ENCODE measurements around the gene DNMT3A. TPM values are rescaled to one million over a fixed set of nuclear protein-coding genes. Genes with fewer than 3 reads are reported as not detected.

The DNMT3A gene
- total and polyA plus RNA-seq, 2 donors (not counting 3 experiments of a cell fraction or from before 2014, with no cell fraction given) = 23.3 to 71.7 TPM

- H3K4me3 ChIP-seq (replicated peaks in 1 of 3; ENCODE audit: insufficient read depth in 1 of 3, low read depth in 1 of 3, low read length in 3 of 3) = no peak overlapping the region
- TF ChIP-seq JUN (IDR thresholded peaks at IDR 0.05; ENCODE audit: borderline replicate concordance, insufficient read depth, insufficient read length, low read depth) = no peak
- no peak for TF ChIP-seq MAX (IDR thresholded peaks at IDR 0.05; ENCODE audit: insufficient read depth, insufficient read length)
- no peak for TF ChIP-seq MYC (IDR thresholded peaks at IDR 0.05; ENCODE audit: low read depth, low read length)
- TF ChIP-seq POLR2AphosphoS5 (IDR thresholded peaks at IDR 0.05; ENCODE audit: insufficient read depth, low read depth, low read length) = no peak
- no peaks in the 10 kb centered on the region for H3K9me3 ChIP-seq (replicated peaks; ENCODE audit: control insufficient read depth, insufficient read depth, low read length)
- dilution Hi-C loops (cut with MboI; ENCODE audit: extremely low pct_ligation_motif_present, low sequenced_read_pairs) = no loop called here
- H3K9ac ChIP-seq (replicated peaks; ENCODE audit: extremely low read depth, insufficient read depth, low read length) = no peak overlapping the region
- no TSS peak for BruUV-seq (replicated peaks)
- DNase-seq (ENCODE audit: low read depth, low spot score) (no peak), FAIRE-seq (no peak)
- H3K9me1 ChIP-seq (replicated peaks; ENCODE audit: control insufficient read depth, extremely low read depth, insufficient read depth, low read length) = no peaks in the 10 kb centered on the region
- intact Hi-C loops (cut with micrococcal nuclease) = no loop called here
- H3K27me3 ChIP-seq (ENCODE audit: control insufficient read depth in 2 of 2, insufficient read depth in 2 of 2, low read length in 2 of 2) = no peaks in the 10 kb centered on the region
- H4K20me1 ChIP-seq (replicated peaks; ENCODE audit: control insufficient read depth, extremely low read depth, insufficient read depth, low read length) = no peaks in the 10 kb centered on the region
- H2AFZ ChIP-seq (ENCODE audit: low read depth, low read length) = no peak overlapping the region
- H3K4me1 ChIP-seq (ENCODE audit: control insufficient read depth, extremely low read depth, insufficient read depth, low read length) = peaks cover 9% of the 10 kb centered on the region
- ChIA-PET POLR2A (no interaction called here), CTCF (interaction anchor here (1.2 to 1.3 kb wide), 2 partner anchors 8 to 77 kb away, joined by 3 to 4 read pairs; no protein-coding TSS in a partner anchor)
- H3K4me2 ChIP-seq (ENCODE audit: insufficient read depth, low read length) = no peak overlapping the region
- H3K36me3 ChIP-seq (ENCODE audit: control insufficient read depth in 2 of 2, extremely low read depth in 1 of 2, insufficient read depth in 2 of 2, low read length in 2 of 2) = no peaks in the 10 kb centered on the region
- no peaks in the 10 kb centered on the region for H3K79me2 ChIP-seq (ENCODE audit: control insufficient read depth, insufficient read depth, low read length)
- H3K27ac ChIP-seq (ENCODE audit: insufficient read depth, low read depth, low read length) = no peak overlapping the region
Measured at GRCh38 chr2:25284756-25285155, 57.0 kb downstream of the DNMT3A start.

DNA sequence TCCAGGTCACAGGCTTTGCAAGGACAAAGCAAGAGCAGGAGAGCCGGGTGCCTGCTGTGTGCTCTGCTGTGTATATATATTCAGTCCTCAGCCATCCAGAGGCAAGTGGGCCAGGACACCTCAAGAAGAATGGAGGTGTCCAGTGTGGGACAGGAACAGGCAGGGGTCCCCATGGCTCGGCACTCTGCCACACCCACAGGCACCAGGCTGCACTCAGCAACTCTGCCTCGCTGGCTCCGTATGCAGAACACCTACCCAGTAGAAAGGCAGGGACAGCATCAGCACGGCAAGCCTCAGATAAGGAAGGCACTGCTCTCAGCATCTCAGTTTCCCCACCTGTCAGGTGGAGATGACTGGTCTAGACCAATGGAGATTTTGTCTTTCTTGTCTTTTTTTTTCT is 57.8 kb downstream of the DNMT3A start:
- ChIA-PET POLR2A (no interaction called here), CTCF (interaction anchor here (1.2 to 1.3 kb wide), 2 partner anchors 7 to 78 kb away, joined by 3 to 4 read pairs; no protein-coding TSS in a partner anchor)
- TF ChIP-seq EZH2 (IDR thresholded peaks at IDR 0.05; ENCODE audit: borderline replicate concordance, low read depth, low read length, severe bottlenecking) = no peak
- no peak for TF ChIP-seq CTCF (IDR thresholded peaks at IDR 0.05; ENCODE audit: extremely low read depth in 1 of 2, insufficient read depth in 1 of 2, low read depth in 1 of 2, low read length in 2 of 2)
- TF ChIP-seq JUN (IDR thresholded peaks at IDR 0.05; ENCODE audit: borderline replicate concordance, insufficient read depth, insufficient read length, low read depth) = no peak
- TF ChIP-seq MYC (IDR thresholded peaks at IDR 0.05; ENCODE audit: low read depth, low read length) = no peak
- no peak for TF ChIP-seq GATA2 (IDR thresholded peaks at IDR 0.05; ENCODE audit: insufficient read depth, insufficient read length, low read depth, low read length)
- no peak for TF ChIP-seq POLR2A (IDR thresholded peaks at IDR 0.05; ENCODE audit: low read depth, low read length)
- no peak for TF ChIP-seq MAX (IDR thresholded peaks at IDR 0.05; ENCODE audit: insufficient read depth, insufficient read length)
- TF ChIP-seq POLR2AphosphoS5 (IDR thresholded peaks at IDR 0.05; ENCODE audit: insufficient read depth, low read depth, low read length) = no peak
- TF ChIP-seq FOS (IDR thresholded peaks at IDR 0.05; ENCODE audit: borderline replicate concordance, insufficient read depth, low read length) = no peak
- H3K4me1 ChIP-seq (ENCODE audit: control insufficient read depth, extremely low read depth, insufficient read depth, low read length) = peaks cover 14% of the 10 kb centered on the region
- H3K9me1 ChIP-seq (replicated peaks; ENCODE audit: control insufficient read depth, extremely low read depth, insufficient read depth, low read length) = no peaks in the 10 kb centered on the region
- no peak for FAIRE-seq
- no peaks in the 10 kb centered on the region for H4K20me1 ChIP-seq (replicated peaks; ENCODE audit: control insufficient read depth, extremely low read depth, insufficient read depth, low read length)
- no peaks in the 10 kb centered on the region for H3K79me2 ChIP-seq (ENCODE audit: control insufficient read depth, insufficient read depth, low read length)
- H3K9ac ChIP-seq (replicated peaks; ENCODE audit: extremely low read depth, insufficient read depth, low read length) = no peak overlapping the region
- H3K27ac ChIP-seq (ENCODE audit: insufficient read depth, low read depth, low read length) = no peak overlapping the region
- H3K4me3 ChIP-seq (replicated peaks in 1 of 3; ENCODE audit: insufficient read depth in 1 of 3, low read depth in 1 of 3, low read length in 3 of 3) = no peak overlapping the region
- no peak for DNase-seq (ENCODE audit: low read depth, low spot score)
- BruUV-seq (replicated peaks) = no TSS peak
- no peak overlapping the region for H2AFZ ChIP-seq (ENCODE audit: low read depth, low read length)
- H3K4me2 ChIP-seq (ENCODE audit: insufficient read depth, low read length) = no peak overlapping the region
- no peaks in the 10 kb centered on the region for H3K27me3 ChIP-seq (ENCODE audit: control insufficient read depth in 2 of 2, insufficient read depth in 2 of 2, low read length in 2 of 2)
- no peaks in the 10 kb centered on the region for H3K9me3 ChIP-seq (replicated peaks; ENCODE audit: control insufficient read depth, insufficient read depth, low read length)
- intact Hi-C loops (cut with micrococcal nuclease) = no loop called here
- no peaks in the 10 kb centered on the region for H3K36me3 ChIP-seq (ENCODE audit: control insufficient read depth in 2 of 2, extremely low read depth in 1 of 2, insufficient read depth in 2 of 2, low read length in 2 of 2)
- dilution Hi-C loops (cut with MboI; ENCODE audit: extremely low pct_ligation_motif_present, low sequenced_read_pairs) = no loop called here
